ENCODE results near the gene TMCC2.

DNA sequence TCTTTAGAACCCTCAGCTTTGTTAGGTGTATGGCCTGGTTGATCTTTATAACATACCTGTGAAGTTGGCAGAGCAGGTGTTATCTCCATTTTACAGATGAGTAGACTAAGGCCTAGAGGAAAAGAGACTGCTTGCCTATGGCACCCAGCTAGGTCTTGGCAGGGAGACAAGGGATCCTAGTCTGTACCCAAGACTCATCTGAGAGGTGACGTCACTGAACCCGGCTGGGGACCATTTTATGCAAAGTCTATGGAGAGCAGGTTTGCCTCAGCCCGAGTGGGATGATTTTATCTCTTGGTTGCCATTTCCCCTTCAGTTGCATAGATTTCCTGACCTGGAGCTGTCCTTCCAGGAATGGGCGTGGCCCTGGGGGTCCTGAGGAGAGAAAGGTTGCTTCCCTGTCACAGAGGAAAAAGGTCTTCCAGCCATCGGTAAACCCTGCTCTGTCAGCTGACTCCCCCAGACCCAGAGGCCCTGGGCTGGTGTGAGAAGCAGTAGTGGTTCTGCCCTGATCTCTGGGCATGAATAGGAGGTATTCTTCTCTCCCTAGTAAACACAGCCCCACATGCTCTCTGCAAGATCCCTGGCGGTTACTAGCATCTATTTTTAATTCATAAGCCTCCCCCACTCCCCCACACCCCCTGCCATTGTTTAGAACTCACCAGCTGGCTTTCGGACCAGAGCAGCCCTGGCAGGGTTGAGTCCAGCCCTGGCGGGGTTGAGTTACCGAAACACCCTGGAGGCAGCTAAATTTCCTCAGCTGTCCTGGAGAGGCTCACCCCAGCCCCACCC lies 19.6 kb downstream of the TMCC2 start:
- TF ChIP-seq TAF1 (IDR thresholded peaks at IDR 0.05; ENCODE audit: borderline replicate concordance, insufficient read depth, low read length), result no peak
- no peak for TF ChIP-seq POLR2AphosphoS5 (IDR thresholded peaks at IDR 0.05; ENCODE audit: low read depth, low read length)
- TF ChIP-seq, protein P1, sequence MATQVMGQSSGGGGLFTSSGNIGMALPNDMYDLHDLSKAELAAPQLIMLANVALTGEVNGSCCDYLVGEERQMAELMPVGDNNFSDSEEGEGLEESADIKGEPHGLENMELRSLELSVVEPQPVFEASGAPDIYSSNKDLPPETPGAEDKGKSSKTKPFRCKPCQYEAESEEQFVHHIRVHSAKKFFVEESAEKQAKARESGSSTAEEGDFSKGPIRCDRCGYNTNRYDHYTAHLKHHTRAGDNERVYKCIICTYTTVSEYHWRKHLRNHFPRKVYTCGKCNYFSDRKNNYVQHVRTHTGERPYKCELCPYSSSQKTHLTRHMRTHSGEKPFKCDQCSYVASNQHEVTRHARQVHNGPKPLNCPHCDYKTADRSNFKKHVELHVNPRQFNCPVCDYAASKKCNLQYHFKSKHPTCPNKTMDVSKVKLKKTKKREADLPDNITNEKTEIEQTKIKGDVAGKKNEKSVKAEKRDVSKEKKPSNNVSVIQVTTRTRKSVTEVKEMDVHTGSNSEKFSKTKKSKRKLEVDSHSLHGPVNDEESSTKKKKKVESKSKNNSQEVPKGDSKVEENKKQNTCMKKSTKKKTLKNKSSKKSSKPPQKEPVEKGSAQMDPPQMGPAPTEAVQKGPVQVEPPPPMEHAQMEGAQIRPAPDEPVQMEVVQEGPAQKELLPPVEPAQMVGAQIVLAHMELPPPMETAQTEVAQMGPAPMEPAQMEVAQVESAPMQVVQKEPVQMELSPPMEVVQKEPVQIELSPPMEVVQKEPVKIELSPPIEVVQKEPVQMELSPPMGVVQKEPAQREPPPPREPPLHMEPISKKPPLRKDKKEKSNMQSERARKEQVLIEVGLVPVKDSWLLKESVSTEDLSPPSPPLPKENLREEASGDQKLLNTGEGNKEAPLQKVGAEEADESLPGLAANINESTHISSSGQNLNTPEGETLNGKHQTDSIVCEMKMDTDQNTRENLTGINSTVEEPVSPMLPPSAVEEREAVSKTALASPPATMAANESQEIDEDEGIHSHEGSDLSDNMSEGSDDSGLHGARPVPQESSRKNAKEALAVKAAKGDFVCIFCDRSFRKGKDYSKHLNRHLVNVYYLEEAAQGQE (IDR thresholded peaks at IDR 0.05; ENCODE audit: insufficient read depth in 1 of 2, low read depth in 2 of 2, low read length in 2 of 2), result no peak
- no peak for TF ChIP-seq SIN3A (IDR thresholded peaks at IDR 0.05; ENCODE audit: borderline replicate concordance, insufficient read depth, low read length)
